GM18499 (cell line): Measurements from ENCODE around the gene CLASP2.

Experiments
- ATAC-seq: cut with Tn5 transposase; IDR thresholded peaks from one replicate; pipeline ENCODE4 v1.9.1; 2021; ENCODE audit warnings: moderate number of reproducible peaks; ENCODE audit not compliant: insufficient read depth, unreplicated experiment

Gene CLASP2

GRCh38 chr3:33575311-33575710 is 142.7 kb downstream of the CLASP2 start:
- no peak for ATAC-seq

GRCh38 chr3:33557829-33558228 is 160.2 kb downstream of the CLASP2 start:
- no peak for ATAC-seq

- ATAC-seq: no peak
Measured at GRCh38 chr3:33557279-33557678, 160.8 kb downstream of the CLASP2 start.

GRCh38 chr3:33547101-33547500 is 171.0 kb downstream of the CLASP2 start:
- no peak for ATAC-seq

DNA sequence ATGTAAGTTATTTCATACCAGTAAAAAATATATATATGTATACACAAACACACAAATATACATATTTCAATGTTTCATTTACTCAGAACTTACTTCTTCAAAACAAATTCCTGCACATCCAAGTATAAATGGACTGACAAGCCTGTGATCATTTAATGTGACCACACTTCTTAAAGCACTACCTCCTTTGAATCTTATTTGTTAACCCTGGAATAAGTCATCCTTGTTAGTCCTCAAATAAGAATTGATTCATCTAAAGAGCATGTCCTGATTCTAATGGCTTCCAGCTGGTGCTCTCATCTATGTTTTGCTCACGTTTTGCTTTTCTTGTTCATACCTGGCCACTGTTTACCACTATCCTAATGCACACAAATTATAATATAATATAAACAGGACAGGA is 173.9 kb downstream of the CLASP2 start:
- ATAC-seq: no peak

DNA sequence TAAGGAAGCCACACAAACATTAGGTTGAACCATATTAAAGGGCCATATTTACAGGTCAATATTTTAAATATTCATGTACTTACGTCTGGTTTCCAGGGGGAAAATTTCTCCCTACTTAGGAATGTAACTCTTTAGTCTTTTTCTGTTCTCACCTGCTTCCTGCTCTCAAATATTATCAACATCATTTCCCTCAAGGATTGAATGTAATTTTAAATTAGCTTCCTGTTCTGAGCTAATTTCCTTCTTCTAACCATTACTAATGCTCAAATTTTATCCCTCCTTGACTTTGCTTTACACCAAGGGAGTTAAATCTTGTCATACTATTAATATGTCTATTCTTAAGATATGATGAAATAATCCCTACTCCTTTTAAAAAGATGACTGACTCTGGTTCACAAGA is 174.5 kb downstream of the CLASP2 start:
- ATAC-seq: no peak

GRCh38 chr3:33541918-33542317 is 176.1 kb downstream of the CLASP2 start:
- ATAC-seq: no peak

DNA sequence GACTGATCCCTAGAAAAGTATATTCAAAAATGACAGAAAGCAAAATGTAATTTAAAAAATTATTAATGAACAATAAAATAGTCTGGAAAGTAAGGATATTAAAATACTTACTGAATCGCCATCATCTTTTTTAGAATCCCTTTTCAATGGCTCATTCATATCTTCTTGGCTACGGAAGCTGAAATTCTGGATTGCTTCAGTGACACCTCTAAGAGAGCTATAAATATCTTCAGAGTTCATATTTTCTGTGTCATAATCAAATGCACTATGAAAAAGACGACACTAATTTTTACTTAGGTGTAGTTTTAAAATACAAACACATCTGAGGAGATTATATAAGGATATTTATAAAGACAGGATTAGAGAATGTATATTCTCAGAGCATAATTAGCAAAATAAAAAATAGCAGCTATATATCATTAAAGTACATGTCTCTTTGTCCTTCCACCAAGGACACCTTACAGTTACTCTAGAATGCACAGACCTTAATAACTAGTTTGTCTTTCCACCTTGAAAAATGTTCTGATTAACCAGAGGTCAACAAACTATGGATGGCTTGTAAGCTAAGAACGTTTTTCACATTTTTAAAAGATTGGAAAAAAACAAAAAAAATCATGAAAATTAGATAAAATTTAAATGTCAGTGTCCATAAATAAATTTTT is 179.2 kb downstream of the CLASP2 start:
- ATAC-seq: no peak

GRCh38 chr3:33537133-33537532 is 180.9 kb downstream of the CLASP2 start:
- ATAC-seq: no peak

- ATAC-seq: no peak
Measured at GRCh38 chr3:33526787-33527186, 191.3 kb downstream of the CLASP2 start.

- no peak for ATAC-seq
Measured at GRCh38 chr3:33525232-33525631, 192.8 kb downstream of the CLASP2 start.

GRCh38 chr3:33523093-33523667 is 194.9 kb downstream of the CLASP2 start:
- no peak for ATAC-seq

GRCh38 chr3:33521736-33522135 is 196.3 kb downstream of the CLASP2 start:
- no peak for ATAC-seq

GRCh38 chr3:33513262-33513863 is 204.7 kb downstream of the CLASP2 start:
- no peak for ATAC-seq

GRCh38 chr3:33505027-33505426 is 213.0 kb downstream of the CLASP2 start:
- no peak for ATAC-seq

- no peak for ATAC-seq
Measured at GRCh38 chr3:33496449-33496848, 221.6 kb downstream of the CLASP2 start.

DNA sequence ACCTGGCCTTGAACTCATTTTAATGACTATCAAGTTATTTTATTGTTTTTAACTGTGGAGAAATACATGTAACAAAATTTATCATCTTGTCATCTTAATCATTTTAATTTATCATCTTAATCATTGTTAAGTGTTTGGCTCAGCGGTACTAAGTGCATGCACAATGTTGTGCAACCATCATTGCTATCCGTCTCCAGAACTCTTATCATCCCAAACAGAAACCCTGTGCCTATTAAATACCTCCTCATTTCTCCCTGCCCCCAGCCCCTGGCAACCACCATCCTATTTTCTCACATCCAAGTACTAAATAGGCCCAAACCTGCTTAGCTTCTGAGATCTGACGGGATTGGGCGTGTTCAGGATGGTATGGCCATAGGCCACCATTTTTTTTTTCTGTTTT is 226.3 kb downstream of the CLASP2 start:
- ATAC-seq: no peak

DNA sequence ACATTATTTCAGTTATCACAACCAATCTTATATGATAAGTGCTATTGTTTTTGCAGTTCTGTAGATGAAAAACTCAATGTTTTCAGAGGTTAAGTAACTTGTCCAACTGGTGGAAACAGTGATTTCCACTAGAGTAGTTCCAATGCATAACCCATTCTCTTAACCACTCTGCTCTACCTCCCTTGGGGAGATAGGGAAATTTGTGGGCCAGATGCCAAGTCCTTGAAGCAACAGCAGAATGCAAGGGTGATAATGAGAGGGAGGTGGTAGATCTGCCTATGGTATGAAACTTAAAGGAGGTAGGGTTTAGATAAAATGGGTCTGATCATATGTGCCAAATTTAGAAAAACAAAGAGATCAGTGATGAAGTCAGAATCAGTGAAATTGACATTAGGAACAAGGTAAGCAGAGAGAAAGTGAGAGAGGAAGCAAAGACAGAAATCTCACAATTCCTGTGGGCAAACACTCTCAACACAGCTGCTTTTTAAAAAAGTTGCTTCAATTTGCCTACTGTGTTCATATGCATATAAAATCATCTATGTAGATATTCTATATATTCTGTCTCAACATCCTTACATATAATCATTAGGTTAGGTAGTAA is 227.3 kb downstream of the CLASP2 start:
- ATAC-seq: no peak

DNA sequence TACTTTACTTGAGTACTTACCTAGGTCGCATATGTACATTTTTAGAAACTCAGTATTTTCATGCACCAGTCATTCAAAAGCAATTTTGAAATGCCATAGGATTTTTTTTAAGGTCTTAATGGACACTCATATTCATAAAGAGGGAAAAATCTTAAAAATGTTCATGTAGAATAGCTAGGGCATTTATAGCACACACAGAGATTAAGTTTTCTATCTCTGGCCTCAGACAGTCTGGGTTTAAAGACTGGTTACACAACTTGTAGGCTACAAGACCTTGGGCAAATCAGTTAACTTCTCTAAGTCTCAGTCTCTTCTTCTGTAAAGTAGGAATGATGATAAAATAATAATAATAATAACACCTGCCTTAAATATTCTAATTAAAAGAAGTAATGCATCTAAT is 229.4 kb downstream of the CLASP2 start:
- ATAC-seq: no peak

- no peak for ATAC-seq
Measured at GRCh38 chr3:33488246-33488645, 229.8 kb downstream of the CLASP2 start.

DNA sequence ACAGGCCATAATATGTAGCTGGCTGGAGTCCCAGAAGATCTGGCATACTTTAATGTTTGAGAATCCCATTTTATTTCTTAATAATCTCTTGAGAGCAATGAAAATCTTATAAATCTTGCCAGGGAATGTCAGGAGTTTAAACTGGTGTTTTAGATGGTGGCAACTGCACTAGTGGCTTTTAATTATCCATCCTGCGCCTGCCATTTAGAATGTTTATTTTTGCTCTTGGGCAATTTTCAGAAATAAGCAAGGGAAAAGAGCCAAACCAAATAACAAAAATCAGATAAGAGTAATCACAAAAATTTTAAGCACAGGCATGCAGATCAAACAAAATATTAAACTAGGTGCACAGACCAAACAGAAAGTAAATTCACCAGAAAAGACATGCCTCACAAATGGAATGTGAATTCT is 235.9 kb downstream of the CLASP2 start:
- ATAC-seq: no peak

- no peak for ATAC-seq
Measured at GRCh38 chr3:33474896-33475295, 243.2 kb downstream of the CLASP2 start.
